ENCODE results near the gene LIG3.
"Not testable (repeated sequence)": the region's sequence is repeated elsewhere in the genome, so short reads cannot be mapped to it uniquely, and the experiment has no call there.

LIG3 gene

DNA sequence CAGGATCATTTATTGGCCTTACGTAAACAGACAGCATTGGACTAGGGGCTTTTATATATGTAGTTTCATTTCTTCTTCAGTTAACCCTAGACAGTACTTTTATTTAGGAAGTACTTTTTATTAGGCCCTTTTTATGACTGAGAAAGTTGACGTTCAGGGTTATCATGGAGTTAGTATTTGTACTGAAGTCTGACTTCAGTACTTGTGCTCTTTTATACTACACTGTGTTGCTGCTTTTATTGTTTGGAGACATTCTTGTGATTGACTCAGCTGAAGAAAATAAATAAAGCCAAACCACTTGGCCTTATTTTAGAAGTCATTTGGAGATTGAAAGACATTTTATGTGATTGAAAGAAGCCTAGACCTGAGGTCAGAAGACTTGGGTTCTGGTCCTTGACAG lies 6.9 kb downstream of the LIG3 start:
- Histone ChIP-seq H3K9ac (ENCODE audit: low read length) (no peak overlapping the region), H3K9me3 (ENCODE audit: control insufficient read depth, low read length) (no peaks in the 10 kb centered on the region), H3K4me1 (ENCODE audit: control insufficient read depth, insufficient read depth, low read length) (no peaks in the 10 kb centered on the region), H3K36me3 (ENCODE audit: control insufficient read depth, insufficient read depth, low read length) (no peaks in the 10 kb centered on the region), H3K27me3 (ENCODE audit: control insufficient read depth, insufficient read depth, low read length) (no peaks in the 10 kb centered on the region), H3K4me3 (ENCODE audit: low read length) (no peak overlapping the region)

GRCh38 chr17:34988644-34989043 lies 8.3 kb downstream of the LIG3 start:
- Histone ChIP-seq H3K4me3 (ENCODE audit: low read length) (no peak overlapping the region), H3K36me3 (ENCODE audit: control insufficient read depth, insufficient read depth, low read length) (no peaks in the 10 kb centered on the region), H3K4me1 (ENCODE audit: control insufficient read depth, insufficient read depth, low read length) (no peaks in the 10 kb centered on the region), H3K9me3 (ENCODE audit: control insufficient read depth, low read length) (no peaks in the 10 kb centered on the region), H3K9ac (ENCODE audit: low read length) (no peak overlapping the region), H3K27me3 (ENCODE audit: control insufficient read depth, insufficient read depth, low read length) (no peaks in the 10 kb centered on the region)

- Histone ChIP-seq H3K36me3 (ENCODE audit: control insufficient read depth, insufficient read depth, low read length) (no peaks in the 10 kb centered on the region), H3K27me3 (ENCODE audit: control insufficient read depth, insufficient read depth, low read length) (no peaks in the 10 kb centered on the region), H3K9ac (ENCODE audit: low read length) (no peak overlapping the region)
Observed at GRCh38 chr17:34989473-34989872, 9.2 kb downstream of the LIG3 start.

DNA sequence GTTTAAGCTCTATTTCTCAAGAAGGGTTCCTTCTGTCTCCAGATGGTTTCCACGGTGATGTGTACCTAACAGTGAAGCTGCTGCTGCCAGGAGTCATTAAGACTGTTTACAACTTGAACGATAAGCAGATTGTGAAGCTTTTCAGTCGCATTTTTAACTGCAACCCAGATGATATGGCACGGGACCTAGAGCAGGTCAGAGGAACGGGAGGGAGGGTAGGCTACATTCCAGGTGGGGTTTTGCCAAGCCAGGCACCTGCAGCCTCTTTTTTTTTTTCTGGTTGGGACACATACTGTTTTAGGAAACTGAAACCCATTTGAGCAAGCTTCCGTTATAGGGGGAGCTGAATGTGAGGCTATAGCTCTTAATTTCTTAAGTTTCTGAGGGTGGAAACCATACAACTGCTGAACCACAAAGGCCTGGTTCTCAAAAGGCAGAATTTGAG lies 10.6 kb downstream of the LIG3 start:
- H3K9ac ChIP-seq (ENCODE audit: low read length), result no peak overlapping the region
- H3K4me1 ChIP-seq (ENCODE audit: control insufficient read depth, insufficient read depth, low read length), result no peaks in the 10 kb centered on the region
- H3K9me3 ChIP-seq (ENCODE audit: control insufficient read depth, low read length), result no peaks in the 10 kb centered on the region
- no peaks in the 10 kb centered on the region for H3K36me3 ChIP-seq (ENCODE audit: control insufficient read depth, insufficient read depth, low read length)
- H3K4me3 ChIP-seq (ENCODE audit: low read length), result no peak overlapping the region
- H3K27me3 ChIP-seq (ENCODE audit: control insufficient read depth, insufficient read depth, low read length), result no peaks in the 10 kb centered on the region

More at GRCh38 chr17:34989473-34989872, 9.2 kb downstream of the LIG3 start:
- Histone ChIP-seq H3K9me3 (ENCODE audit: control insufficient read depth, low read length) (no peaks in the 10 kb centered on the region), H3K4me3 (ENCODE audit: low read length) (no peak overlapping the region), H3K4me1 (ENCODE audit: control insufficient read depth, insufficient read depth, low read length) (no peaks in the 10 kb centered on the region)

DNA sequence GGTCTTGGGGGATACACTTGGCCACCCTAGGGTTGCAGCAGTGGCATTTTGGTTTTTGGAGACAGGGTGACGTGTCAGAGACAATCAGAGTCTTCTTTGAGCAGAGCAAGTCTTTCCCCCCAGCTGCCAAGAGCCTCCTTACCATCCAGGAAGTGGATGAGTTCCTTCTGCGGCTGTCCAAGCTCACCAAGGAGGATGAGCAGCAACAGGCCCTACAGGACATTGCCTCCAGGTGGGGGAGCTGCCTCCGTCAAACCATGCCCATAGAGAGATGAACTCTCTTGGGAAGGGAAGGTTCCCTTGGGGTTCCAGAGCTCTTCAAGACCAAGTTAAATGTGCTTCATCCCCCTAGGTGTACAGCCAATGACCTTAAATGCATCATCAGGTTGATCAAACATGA lies 11.3 kb downstream of the LIG3 start:
- H3K4me1 ChIP-seq (ENCODE audit: control insufficient read depth, insufficient read depth, low read length), result no peaks in the 10 kb centered on the region
- H3K36me3 ChIP-seq (ENCODE audit: control insufficient read depth, insufficient read depth, low read length), result no peaks in the 10 kb centered on the region
- no peak overlapping the region for H3K9ac ChIP-seq (ENCODE audit: low read length)
- H3K27me3 ChIP-seq (ENCODE audit: control insufficient read depth, insufficient read depth, low read length), result no peaks in the 10 kb centered on the region
- H3K9me3 ChIP-seq (ENCODE audit: control insufficient read depth, low read length), result no peaks in the 10 kb centered on the region
- no peak overlapping the region for H3K4me3 ChIP-seq (ENCODE audit: low read length)

GRCh38 chr17:34993031-34993430 lies 12.7 kb downstream of the LIG3 start:
- Histone ChIP-seq H3K4me1 (ENCODE audit: control insufficient read depth, insufficient read depth, low read length) (peaks cover 14% of the 10 kb centered on the region), H3K27me3 (ENCODE audit: control insufficient read depth, insufficient read depth, low read length) (no peaks in the 10 kb centered on the region), H3K9me3 (ENCODE audit: control insufficient read depth, low read length) (no peaks in the 10 kb centered on the region), H3K9ac (ENCODE audit: low read length) (no peak overlapping the region), H3K36me3 (ENCODE audit: control insufficient read depth, insufficient read depth, low read length) (peaks cover 3% of the 10 kb centered on the region), H3K4me3 (ENCODE audit: low read length) (no peak overlapping the region)

GRCh38 chr17:34996422-34997285 lies 16.3 kb downstream of the LIG3 start:
- H3K9me3 ChIP-seq (ENCODE audit: control insufficient read depth, low read length), result no peaks in the 10 kb centered on the region
- peaks cover 6% of the 10 kb centered on the region for H3K36me3 ChIP-seq (ENCODE audit: control insufficient read depth, insufficient read depth, low read length)
- no peaks in the 10 kb centered on the region for H3K27me3 ChIP-seq (ENCODE audit: control insufficient read depth, insufficient read depth, low read length)
- H3K4me3 ChIP-seq (ENCODE audit: low read length), result no peak overlapping the region
- peaks cover 24% of the 10 kb centered on the region for H3K4me1 ChIP-seq (ENCODE audit: control insufficient read depth, insufficient read depth, low read length)
- H3K9ac ChIP-seq (ENCODE audit: low read length), result no peak overlapping the region

GRCh38 chr17:34997355-34997862 lies 17.1 kb downstream of the LIG3 start:
- Histone ChIP-seq H3K9ac (ENCODE audit: low read length) (no peak overlapping the region), H3K36me3 (ENCODE audit: control insufficient read depth, insufficient read depth, low read length) (peaks cover 9% of the 10 kb centered on the region), H3K4me1 (ENCODE audit: control insufficient read depth, insufficient read depth, low read length) (peaks cover 31% of the 10 kb centered on the region), H3K27me3 (ENCODE audit: control insufficient read depth, insufficient read depth, low read length) (no peaks in the 10 kb centered on the region), H3K9me3 (ENCODE audit: control insufficient read depth, low read length) (no peaks in the 10 kb centered on the region), H3K4me3 (ENCODE audit: low read length) (no peak overlapping the region)

GRCh38 chr17:34998205-34998604 lies 17.9 kb downstream of the LIG3 start:
- Histone ChIP-seq H3K9me3 (ENCODE audit: control insufficient read depth, low read length) (no peaks in the 10 kb centered on the region), H3K4me1 (ENCODE audit: control insufficient read depth, insufficient read depth, low read length) (peaks cover 39% of the 10 kb centered on the region), H3K36me3 (ENCODE audit: control insufficient read depth, insufficient read depth, low read length) (peaks cover 9% of the 10 kb centered on the region), H3K4me3 (ENCODE audit: low read length) (no peak overlapping the region), H3K27me3 (ENCODE audit: control insufficient read depth, insufficient read depth, low read length) (no peaks in the 10 kb centered on the region), H3K9ac (ENCODE audit: low read length) (no peak overlapping the region)

DNA sequence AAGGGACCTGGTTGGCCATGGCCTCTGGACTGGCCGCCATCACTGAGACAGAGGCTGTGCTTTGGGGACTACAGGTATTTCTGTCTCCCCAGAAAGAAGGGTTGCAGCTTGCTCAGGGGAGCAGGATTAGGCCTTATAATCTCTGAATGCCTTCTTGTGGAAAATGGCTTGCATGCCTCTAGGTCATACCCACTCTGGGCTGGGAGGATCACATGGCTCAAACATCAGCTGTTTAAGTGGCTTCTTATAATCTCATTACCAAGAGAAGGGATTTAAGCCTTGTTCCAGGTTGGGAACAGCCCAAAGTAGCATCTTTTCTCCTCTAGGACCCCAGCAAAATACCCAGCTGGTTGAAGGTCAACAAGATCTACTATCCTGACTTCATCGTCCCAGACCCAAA lies 19.1 kb downstream of the LIG3 start:
- Histone ChIP-seq H3K9ac (ENCODE audit: low read length) (no peak overlapping the region), H3K4me3 (ENCODE audit: low read length) (no peak overlapping the region), H3K9me3 (ENCODE audit: control insufficient read depth, low read length) (no peaks in the 10 kb centered on the region), H3K4me1 (ENCODE audit: control insufficient read depth, insufficient read depth, low read length) (peaks cover 43% of the 10 kb centered on the region), H3K36me3 (ENCODE audit: control insufficient read depth, insufficient read depth, low read length) (peaks cover 9% of the 10 kb centered on the region), H3K27me3 (ENCODE audit: control insufficient read depth, insufficient read depth, low read length) (no peaks in the 10 kb centered on the region)

DNA sequence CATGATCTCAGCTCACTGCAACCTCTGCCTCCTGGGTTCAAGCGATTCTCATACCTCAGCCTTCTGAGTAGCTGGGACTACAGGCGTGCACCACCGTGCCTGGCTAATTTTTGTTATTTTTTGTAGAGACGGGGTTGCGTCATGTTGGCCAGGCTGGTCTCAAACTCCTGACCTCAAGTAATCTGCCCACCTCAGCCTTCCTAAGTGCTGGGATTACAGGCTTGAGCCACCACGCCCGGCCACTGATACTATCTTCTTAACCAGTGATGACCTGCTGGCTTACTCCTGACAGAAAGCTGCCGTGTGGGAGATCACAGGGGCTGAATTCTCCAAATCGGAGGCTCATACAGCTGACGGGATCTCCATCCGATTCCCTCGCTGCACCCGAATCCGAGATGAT lies 20.7 kb downstream of the LIG3 start:
- H3K27me3 ChIP-seq (ENCODE audit: control insufficient read depth, insufficient read depth, low read length); H3K36me3 ChIP-seq (ENCODE audit: control insufficient read depth, insufficient read depth, low read length); H3K4me3 ChIP-seq (ENCODE audit: low read length); H3K9ac ChIP-seq (ENCODE audit: low read length); H3K9me3 ChIP-seq (ENCODE audit: control insufficient read depth, low read length): not testable (repeated sequence)
- H3K4me1 ChIP-seq (ENCODE audit: control insufficient read depth, insufficient read depth, low read length), result peaks cover 43% of the 10 kb centered on the region

GRCh38 chr17:35001549-35001948 lies 21.2 kb downstream of the LIG3 start:
- Histone ChIP-seq H3K9ac (ENCODE audit: low read length) (no peak overlapping the region), H3K4me1 (ENCODE audit: control insufficient read depth, insufficient read depth, low read length) (peaks cover 43% of the 10 kb centered on the region), H3K9me3 (ENCODE audit: control insufficient read depth, low read length) (no peaks in the 10 kb centered on the region), H3K4me3 (ENCODE audit: low read length) (no peak overlapping the region), H3K27me3 (ENCODE audit: control insufficient read depth, insufficient read depth, low read length) (no peaks in the 10 kb centered on the region), H3K36me3 (ENCODE audit: control insufficient read depth, insufficient read depth, low read length) (peaks cover 9% of the 10 kb centered on the region)

All from mucosa of stomach (tissue), 1 donor.